ENCODE data around the gene MYOZ3. TPM values are rescaled to one million over a fixed set of nuclear protein-coding genes. Genes with fewer than 3 reads are reported as not detected.
A peak's percentile ranks its signal among the peaks of the same experiment; 100 is the strongest.

Gene MYOZ3
- total RNA-seq, 1 donor from 2014 or later: 0.40 TPM

DNA sequence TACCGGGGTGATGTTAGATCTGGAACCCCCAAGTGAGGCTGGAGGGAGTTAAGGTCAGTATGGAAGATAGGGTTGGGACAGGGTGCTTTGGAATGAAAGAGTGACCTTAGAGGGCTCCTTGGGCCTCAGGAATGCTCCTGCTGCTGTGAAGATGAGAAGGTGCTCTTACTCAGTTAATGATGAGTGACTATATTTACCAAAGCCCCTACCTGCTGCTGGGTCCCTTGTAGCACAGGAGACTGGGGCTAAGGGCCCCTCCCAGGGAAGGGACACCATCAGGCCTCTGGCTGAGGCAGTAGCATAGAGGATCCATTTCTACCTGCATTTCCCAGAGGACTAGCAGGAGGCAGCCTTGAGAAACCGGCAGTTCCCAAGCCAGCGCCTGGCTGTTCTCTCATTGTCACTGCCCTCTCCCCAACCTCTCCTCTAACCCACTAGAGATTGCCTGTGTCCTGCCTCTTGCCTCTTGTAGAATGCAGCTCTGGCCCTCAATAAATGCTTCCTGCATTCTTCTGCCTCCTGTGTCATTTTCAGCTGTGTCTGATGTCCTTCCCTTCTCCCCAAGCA, 2.3 kb upstream of the MYOZ3 start:
- no peak for DNase-seq (ENCODE audit: low read depth in 2 of 2)

DNA sequence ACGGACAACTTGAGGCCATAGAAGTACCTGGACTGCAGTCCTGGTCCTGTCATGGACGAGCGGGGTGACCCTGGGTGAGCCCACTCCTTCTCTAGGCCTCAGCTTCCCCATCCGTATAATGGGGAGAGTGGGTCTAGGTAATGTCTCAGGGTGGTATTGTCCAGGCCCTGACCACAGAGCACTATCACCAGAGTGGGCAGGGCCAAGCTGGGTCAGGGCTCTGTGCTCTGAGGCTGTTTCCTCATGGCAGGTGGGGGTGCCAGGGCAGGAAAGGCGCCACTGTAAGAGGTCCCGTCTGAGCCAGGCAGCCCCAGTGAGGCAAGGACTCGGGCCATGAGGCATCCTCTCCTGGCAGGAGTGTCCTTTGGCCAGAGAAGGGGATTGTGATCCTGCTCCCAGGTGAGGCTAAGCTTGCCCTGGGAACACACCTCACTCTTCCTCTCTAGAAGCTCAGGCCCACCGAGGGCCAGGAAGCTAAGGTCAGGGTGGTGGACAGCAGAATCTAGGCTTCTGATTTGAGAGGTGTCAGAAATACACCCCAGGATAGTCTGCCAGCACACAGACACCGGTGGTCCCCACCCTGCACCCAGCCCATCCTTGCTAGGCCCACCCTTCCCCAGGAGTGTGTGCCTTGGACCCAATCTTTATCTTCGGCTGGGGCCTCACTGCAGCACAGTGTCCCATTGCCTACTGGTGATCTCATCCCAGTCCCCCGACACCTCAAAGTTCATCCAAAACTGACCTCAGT, 1.5 kb upstream of the MYOZ3 start:
- no peak for DNase-seq (ENCODE audit: low read depth in 2 of 2)

DNA sequence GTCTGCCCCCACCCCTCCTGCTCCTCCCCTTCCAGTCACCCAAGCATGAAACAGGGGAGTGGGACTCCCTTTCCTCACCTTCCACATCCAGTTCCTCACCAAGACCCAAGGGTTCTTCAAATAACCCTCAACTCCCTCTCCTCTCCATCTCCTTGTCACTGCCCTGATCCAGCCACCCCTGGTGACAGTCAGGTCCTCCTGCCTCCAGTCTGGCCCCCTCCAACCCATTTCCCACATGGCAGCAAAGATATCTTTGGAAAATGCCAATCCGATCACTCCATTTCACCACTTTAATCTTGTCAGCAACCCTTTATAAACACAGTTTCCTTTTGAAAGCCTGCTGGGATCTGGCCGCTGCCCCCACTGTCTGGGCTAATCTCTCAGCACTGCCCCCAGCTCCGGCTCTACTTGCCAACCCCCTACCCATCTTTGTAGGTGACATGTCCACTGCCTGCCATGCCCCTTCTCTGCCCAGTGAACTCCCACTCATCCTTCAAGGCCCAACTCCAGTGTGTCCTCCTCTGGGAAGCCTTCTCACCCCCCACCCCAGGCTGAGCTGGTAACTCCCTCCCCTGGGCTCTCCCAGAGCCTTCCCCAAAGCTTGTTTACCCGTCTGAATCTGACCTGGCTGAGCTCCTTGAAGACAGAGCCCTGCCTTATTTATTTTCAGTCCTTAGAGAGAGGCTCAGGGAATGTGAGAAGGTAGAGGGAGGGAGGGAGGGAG, 781 bp upstream of the MYOZ3 start:
- DNase-seq (ENCODE audit: low read depth in 2 of 2): no peak

DNA sequence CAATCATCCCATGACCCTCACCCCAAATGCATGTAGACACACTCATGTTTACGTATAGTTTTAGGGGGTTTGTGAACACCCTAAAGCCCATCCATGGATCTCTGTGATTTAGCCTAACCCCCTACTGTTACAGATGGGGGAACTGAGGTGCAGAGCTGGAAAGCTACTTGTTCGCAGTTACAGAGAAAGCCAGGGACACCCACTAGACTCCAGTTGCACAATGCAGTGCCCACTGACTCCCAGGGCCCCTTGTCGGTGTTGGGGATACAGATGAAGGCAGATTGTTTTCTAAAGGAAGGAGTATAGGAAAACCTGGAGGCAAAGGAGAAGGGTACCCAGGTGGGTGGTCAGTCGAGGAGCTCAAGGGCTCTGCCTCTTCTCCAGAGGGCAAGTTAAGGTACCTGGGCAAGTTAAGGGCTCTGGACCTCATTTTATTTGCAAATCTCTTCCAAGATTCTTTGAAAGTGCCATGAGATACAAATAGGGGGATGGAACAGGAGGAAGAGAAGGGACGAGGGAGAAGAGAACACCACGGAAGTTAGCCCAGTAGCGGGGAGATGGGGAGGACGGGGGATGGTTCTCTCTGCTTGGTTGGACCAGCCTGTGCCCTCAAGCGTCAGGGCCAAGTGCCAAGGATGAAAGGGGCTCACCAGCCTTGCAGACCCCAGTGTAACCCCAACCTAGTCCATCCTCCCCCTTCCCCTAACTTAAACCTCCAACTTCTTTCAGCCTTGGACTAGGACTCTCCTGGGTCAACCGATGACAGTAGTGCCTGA, 958 bp downstream of the MYOZ3 start:
- no peak for DNase-seq (ENCODE audit: low read depth in 2 of 2)

DNA sequence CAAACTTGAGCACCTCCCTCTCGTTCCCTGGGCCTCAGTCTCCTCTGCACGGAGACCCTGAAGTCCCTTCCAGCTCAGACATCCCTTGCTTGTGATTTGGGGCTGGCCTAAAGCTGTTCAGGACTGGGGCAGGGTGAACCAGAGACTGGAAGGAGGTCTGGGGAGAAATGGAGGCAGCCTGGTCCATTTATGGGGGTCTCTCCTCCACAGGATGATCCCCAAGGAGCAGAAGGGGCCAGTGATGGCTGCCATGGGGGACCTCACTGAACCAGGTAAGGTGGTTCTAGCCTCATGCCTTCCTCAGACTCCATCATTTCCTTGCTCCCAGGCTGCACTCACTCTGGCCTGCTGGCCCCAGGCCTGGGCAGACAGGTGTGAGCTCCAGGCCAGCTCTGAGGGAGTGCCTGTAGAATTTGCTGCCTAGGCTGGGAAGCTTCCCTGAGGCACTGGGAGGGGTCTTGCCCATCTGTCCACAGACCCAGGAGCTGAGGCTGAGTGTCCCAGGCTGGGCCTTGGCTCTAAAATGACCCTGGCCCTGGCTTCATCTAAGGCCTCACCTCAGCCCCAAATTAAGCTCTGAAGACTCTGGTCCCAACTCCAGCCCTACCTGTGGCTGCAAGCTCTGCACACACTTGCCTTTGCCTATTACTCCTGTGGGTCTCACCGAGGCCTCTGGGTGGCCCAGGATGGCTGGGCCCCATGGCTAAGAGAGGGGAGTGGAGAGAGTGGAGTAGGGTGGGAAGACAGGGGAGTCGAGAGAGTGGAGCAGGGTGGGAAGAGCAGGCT, 1.9 kb downstream of the MYOZ3 start:
- no peak for DNase-seq (ENCODE audit: low read depth in 2 of 2)

DNA sequence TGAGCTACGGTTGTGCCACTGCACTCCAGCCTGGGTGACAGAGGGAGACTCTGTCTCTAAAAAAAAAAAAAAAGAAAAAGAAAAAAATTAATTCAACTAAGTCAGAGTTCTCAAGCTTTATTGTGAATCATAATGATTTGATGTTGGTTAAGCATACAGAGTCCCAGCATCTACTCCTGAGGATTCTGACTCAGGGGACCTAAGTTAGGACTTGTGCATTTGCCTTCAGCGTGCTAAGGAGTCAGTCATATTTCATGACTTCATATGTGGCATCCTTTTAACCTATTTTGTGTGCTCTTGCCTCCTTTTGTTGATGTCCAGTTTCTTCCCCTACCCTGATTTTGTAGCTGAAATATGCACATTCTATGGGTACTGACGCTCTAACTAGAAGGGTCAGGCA, 2.9 kb downstream of the MYOZ3 start:
- no peak for DNase-seq (ENCODE audit: low read depth in 2 of 2)

DNA sequence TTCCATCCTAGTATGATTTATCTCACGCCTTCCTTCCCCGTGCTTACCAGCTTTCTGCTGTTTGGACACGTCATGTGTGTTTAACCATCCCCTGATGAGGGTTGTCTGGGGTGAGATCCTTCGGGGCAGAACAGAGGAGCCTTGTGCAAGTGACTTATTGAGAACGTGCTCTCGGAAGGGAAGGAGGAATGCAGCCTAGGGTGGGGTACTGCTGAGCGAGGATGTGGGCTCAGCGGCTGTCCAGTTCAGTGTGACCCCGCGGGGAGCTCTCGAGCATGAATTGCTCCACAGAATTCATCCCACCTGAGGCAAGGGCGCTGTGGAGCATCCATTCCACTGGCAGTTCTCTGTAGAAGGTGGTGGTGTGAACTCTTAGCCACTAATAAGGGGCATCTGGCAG, 4.0 kb downstream of the MYOZ3 start:
- DNase-seq (ENCODE audit: low read depth in 2 of 2): no peak

DNA sequence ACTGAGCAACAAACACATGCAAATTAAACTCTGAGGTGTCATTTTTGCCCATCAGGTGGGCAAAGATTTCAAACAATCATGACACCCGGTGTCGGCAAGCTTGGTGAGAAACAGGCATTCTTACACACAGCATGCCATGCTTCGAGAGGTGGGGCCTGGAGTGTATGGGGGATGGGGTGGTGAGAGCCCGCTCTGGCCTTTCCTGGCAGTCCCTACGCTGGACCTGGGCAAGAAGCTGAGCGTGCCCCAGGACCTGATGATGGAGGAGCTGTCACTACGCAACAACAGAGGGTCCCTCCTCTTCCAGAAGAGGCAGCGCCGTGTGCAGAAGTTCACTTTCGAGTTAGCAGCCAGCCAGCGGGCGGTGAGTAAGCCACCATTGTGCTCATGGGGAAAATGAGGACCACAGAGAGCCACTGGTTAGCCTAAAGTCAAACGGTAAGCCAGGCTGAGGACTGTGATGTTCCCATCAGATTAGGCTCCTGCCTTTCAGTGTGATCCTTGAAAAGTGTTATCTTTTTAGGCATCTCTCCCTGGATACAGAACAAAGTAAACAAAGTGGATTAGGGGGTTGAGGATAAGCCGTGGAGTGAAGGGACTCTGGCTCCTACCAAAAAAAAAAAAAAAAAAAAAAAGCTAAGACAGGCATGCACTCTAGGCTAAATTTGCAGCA, 9.4 kb downstream of the MYOZ3 start:
- DNase-seq (ENCODE audit: low read depth in 2 of 2): no peak

DNA sequence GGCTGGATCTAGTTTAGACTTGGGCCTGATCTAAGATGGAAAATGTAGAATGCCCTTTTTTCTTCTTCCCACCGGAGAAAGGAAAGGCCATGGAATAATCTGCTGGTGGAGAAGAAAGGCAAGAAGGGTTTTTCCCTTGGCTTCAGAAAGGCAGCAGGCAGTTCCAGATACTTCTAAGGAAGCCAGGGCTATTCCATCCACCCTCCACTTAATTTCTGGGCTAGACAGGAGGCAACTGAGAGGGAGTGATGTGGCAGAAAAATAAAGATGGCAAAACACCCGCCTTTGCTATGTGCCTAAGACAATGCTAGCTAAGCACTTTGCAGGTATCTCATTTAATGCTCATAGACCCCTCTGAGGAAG, 9.9 kb downstream of the MYOZ3 start:
- no peak for DNase-seq (ENCODE audit: low read depth in 2 of 2)

DNA sequence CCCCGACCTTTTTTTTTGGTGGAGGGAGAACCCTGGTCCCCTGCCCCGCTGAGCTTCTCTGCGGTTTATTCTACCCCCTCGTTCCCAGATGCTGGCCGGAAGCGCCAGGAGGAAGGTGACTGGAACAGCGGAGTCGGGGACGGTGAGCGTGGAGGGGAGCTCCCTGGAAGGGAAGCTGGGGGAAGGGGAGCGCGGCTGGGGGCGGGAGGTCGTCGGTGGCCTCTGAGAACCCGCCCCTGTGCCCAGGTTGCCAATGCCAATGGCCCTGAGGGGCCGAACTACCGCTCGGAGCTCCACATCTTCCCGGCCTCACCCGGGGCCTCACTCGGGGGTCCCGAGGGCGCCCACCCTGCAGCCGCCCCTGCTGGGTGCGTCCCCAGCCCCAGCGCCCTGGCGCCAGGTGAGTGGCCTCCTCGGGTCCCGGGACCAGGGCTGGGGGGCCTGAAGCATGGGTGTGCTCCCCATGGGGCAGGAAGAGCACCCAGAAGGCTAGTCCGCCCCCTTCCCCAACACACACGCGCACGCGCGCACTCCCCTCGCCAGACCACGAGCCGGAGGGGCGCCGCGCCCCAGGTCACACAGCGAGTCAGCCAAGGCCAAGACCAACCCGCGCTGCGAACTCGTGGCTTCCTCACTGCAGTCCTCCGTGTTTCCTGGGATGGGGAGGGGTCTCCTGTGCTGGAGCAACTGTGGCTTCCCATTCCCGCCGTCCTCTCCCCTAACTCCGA, 10.6 kb downstream of the MYOZ3 start:
- DNase-seq (ENCODE audit: low read depth in 2 of 2): no peak

DNA sequence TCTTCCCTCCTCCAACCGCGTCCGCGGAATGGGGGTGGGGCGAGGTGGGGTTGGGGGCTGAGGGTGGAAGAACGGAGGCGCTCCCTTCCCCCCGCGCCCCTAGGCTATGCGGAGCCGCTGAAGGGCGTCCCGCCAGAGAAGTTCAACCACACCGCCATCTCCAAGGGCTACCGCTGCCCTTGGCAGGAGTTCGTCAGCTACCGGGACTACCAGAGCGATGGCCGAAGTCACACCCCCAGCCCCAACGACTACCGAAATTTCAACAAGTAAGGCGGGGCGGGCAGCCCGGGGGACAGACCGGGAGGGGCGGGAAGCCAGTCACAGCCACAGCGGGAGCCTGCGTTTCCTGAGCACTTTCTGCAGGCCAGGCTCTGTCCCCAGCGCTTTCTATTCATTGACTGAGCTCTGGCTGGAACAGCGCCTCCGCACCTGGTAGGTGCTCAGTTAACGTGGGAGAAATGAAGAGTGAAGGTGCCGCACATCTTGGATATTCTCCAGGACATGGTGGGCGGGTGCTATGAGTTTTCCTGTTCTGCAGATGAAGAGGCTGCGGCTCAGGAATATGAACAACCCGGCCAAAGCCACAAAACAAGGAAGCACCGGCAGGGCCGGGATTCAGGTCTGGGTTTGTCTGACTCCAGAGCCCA, 11.3 kb downstream of the MYOZ3 start:
- DNase-seq (ENCODE audit: low read depth in 2 of 2): peak; percentile 32 to 70

DNA sequence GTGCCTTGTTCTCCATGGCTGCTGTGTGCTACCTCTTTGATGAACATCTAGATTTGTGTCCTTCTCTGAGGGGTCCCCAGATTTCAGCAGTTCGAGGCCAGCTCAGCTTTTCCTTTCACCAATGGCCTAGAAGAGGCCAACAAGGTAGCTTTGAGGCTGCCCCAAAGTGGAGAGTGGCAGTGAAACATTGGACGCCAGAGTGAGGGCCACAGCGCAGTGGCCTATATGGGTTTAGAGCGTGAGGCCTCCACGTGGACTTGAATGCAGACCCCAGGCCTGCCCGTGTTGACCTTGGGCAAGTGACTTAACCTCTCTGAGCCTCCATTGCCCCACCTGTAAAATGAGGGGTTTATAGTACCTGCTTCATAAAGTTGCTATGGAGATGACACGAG, 11.8 kb downstream of the MYOZ3 start:
- DNase-seq (ENCODE audit: low read depth in 2 of 2): no peak

DNA sequence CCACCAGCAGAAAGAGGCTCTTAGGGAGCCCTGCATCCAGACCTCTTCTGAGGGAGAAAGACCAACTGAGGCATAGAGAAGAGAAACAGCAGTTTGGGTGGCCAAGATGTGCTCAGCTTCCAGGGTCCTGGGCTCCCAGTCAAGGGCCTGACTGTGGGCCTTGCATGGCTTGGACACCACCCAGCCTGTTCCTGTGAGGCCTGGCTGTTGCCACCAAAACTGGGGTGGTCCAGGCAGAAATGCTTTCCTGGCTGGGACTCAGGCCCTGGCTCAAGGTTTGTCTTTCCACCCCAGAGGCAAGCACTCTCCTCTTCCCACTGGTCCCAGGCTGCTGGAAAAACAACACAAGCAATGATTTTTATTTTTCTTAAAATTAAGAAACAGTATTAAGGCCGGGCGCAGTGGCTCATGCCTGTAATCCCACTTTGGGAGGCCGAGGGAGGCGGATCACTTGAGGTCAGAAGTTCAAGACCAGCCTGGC, 13.3 kb downstream of the MYOZ3 start:
- no peak for DNase-seq (ENCODE audit: low read depth in 2 of 2)

DNA sequence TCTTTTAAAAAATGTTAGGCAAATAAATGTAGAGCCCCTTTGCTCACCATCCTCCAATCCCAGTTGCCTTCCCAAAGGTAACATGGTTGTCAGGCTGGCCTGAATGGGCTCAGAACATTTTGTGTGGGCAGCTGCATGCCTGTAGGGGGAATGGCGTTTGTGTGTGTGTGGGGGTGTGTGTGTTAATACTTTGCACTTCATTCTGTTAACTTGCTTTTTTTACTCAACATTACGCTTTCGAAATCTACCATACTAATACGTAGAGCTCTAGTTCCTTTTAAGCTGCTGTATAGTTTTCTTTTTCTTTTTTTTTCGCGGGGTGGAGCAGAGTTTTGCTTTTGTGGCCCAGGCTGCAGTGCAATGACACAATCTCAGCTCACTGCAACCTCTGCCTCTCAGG, 14.0 kb downstream of the MYOZ3 start:
- no peak for DNase-seq (ENCODE audit: low read depth in 2 of 2)

DNA sequence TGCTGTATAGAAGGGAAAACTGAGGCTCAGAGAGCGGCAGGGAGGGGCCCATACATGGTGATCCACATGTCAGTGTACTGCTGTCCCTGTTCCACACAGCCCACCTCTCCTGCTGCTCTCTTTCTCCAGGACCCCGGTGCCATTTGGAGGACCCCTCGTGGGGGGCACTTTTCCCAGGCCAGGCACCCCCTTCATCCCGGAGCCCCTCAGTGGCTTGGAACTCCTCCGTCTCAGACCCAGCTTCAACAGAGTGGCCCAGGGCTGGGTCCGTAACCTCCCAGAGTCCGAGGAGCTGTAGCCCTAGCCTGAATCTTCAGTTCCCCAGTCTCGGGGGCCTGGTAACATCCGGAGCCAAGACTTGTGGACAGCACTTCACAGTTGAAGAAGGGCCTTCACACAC, 15.5 kb downstream of the MYOZ3 start:
- DNase-seq (ENCODE audit: low read depth in 2 of 2): no peak

DNA sequence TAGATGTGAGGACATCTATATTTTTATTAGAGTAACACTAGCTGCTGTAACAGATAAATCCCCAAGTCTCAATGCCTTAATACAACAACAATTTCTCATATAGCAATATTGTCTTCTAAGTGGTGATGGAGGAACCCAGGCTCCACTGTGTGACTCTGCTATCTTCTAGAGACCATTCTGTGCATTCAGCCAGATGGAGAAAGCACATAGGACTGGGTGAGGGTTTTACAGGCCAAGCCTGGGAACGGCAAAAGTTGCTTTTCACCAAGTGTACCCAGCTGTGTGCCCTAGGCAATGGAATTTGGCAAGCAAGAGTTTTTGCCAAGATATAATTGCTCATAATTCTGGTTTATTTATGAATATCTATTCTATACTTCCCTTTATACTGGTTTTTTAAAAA, 28.1 kb downstream of the MYOZ3 start:
- no peak for DNase-seq (ENCODE audit: low read depth in 2 of 2)

DNA sequence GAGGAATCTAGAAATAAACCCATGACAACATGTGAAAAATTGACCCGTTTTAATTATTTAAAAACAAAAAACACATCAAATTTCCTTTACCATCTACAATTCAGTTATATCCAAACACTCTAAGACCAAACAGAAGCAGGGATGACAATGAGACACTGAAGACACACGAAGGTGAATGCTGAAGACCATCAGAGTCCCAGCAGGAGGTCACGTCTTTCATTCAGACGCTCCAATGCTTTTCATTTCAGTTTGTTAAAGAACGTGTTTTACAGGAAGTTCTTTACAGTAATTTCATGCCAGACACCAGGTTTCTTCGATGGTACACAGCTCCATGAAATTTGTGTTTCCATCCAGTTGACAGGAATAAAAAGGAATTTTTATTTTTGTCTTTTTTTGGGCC, 29.7 kb downstream of the MYOZ3 start:
- no peak for DNase-seq (ENCODE audit: low read depth in 2 of 2)

DNA sequence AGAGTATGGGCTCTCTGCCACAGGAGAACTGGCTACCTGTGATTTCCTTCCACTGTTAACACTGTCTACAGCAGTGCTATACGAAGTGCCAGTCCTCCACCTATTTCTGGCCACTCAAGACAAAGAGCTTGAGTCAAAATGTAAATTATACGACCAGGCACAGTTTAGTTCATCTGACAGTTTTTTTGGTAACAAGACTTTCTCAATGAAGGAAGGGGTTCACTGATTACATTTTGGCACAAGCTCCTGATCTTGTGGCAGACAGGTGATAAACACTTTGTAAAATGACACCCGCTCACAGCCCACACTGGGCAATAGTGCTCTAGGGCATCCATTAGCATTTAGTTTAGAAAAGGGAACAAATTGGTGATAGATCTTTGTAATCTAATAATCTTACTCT, 31.2 kb downstream of the MYOZ3 start:
- no peak for DNase-seq (ENCODE audit: low read depth in 2 of 2)

DNA sequence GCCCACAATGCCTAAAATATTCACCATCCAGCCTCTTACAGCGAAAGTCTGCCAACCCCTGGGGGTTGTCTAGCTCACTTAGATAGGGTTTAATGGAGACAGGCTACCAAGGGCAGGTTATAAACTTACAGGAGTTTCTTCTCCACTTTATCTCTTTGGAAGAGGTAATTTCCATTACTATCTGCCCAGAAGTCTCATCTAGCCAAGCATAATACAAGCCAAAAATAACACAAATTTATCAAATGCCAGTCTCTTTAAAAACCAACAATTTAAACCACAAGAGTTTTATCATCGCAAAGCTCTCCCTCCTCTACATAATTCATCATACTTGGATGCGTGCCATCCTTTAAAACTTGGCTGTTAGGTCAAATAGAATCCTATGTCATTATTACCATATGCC, 33.6 kb downstream of the MYOZ3 start:
- no peak for DNase-seq (ENCODE audit: low read depth in 2 of 2)

DNA sequence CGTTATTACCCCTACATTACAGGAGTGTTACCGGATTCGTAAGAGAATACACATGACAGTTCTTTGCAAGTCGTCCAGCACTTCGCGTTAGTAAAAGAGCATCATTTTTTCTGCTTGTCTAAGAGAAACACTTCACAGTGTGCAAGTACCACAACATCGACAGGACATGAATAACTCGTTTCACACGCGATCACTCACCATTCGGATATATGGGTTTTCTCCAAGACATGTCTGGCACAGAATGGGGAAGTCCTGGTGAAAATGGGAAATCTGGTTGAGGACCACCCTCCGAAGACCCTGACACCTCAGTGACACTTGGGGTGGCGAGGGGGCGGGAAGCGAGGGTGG, 39.2 kb downstream of the MYOZ3 start:
- no peak for DNase-seq (ENCODE audit: low read depth in 2 of 2)
